OCI-LY3 (cell line): ENCODE measurements around the gene PHLDA1.

Experiments used
- H2AFZ ChIP-seq: fragments of 200-600, 300-600 bp; shearing (Covaris generic); 2 replicates; pipeline ENCODE4 v1.6.0; 2014; ENCODE audit warnings: antibody characterized with exemption, low read depth, low read length
- H3K27ac ChIP-seq: fragments of 200-600, 300-600 bp; sonication (generic); 2 replicates; pipeline ENCODE4 v1.5.1; 2014; ENCODE audit warnings: mild to moderate bottlenecking, low read length, moderate library complexity, mixed read lengths
- H3K27me3 ChIP-seq: fragments of 200-600, 300-600 bp; sonication (generic); 2 replicates; pipeline ENCODE4 v1.6.1; 2014; ENCODE audit warnings: low read depth, low read length, mixed read lengths
- H3K36me3 ChIP-seq: fragments of 200-600, 300-600 bp; sonication (generic); replicated peaks from 2 replicates; pipeline ENCODE3; 2014; ENCODE audit warnings: low read depth, low read length, mixed read lengths
- H3K4me1 ChIP-seq: fragments of 300-600, 200-600 bp; sonication (generic); 2 replicates; pipeline ENCODE4 v1.6.1; 2014; ENCODE audit warnings: low read length, mixed read lengths
- H3K4me2 ChIP-seq: fragments of 200-600, 300-600 bp; sonication (generic); 2 replicates; pipeline ENCODE4 v1.6.1; 2014; ENCODE audit warnings: low read length, mixed read lengths
- H3K4me3 ChIP-seq: fragments of 300-600, 200-600 bp; sonication (generic); 2 replicates; pipeline ENCODE4 v1.5.1; 2014; ENCODE audit warnings: antibody characterized with exemption, mild to moderate bottlenecking, low read length, moderate library complexity
- H3K79me2 ChIP-seq: fragments of 300-600, 200-600 bp; shearing (Covaris generic); 2 replicates; pipeline ENCODE4 v1.6.1; 2014; ENCODE audit warnings: mild to moderate bottlenecking, low read length, mixed read lengths
- H3K9ac ChIP-seq: fragments of 300-600, 200-600 bp; shearing (Covaris generic); 2 replicates; pipeline ENCODE4 v1.6.0; 2014; ENCODE audit warnings: mild to moderate bottlenecking, low read length, moderate library complexity
- H3K9me3 ChIP-seq: fragments of 200-600, 300-600 bp; shearing (Covaris generic); 2 replicates; pipeline ENCODE4 v1.6.1; 2014; ENCODE audit warnings: low read length, mixed read lengths; ENCODE audit not compliant: insufficient read depth
- H4K20me1 ChIP-seq: fragments of 200-600, 300-600 bp; sonication (generic); 2 replicates; pipeline ENCODE4 v1.6.1; 2016; ENCODE audit warnings: low read length, mixed read lengths; ENCODE audit not compliant: insufficient read depth
- EZH2phosphoT487 ChIP-seq: fragments of 200-600 bp; shearing (Covaris generic); IDR thresholded peaks from 2 replicates; pipeline ENCODE4 v1.6.1; 2018; ENCODE audit warnings: antibody characterized with exemption, mixed run types, low read depth
- TF ChIP-seq, protein P1 (sequence below): fragments of 200-600, 300-600 bp; sonication (generic); IDR thresholded peaks from 2 replicates; pipeline ENCODE4 v1.5.1; 2014; ENCODE audit warnings: antibody characterized with exemption, low read length, low read depth

Gene PHLDA1

DNA sequence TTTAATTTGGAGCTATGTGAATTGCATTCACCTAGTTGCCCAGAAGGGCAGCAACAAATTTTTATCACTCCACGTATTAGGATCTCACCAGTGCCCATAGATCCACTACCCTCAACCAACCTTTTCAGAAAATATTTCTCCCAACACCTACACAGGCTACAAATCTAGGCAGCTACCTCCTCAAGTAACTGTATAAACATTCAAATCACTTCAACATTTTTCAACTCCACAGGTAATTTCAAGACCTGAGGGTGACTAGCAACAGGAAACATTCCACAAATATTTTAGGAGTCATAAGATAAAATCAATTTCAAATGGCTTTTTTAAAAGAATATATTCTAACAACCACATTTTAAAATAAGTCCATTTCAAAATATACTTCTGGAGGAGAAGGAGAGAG is 12.9 kb downstream of the PHLDA1 start:
- TF ChIP-seq, protein P1, sequence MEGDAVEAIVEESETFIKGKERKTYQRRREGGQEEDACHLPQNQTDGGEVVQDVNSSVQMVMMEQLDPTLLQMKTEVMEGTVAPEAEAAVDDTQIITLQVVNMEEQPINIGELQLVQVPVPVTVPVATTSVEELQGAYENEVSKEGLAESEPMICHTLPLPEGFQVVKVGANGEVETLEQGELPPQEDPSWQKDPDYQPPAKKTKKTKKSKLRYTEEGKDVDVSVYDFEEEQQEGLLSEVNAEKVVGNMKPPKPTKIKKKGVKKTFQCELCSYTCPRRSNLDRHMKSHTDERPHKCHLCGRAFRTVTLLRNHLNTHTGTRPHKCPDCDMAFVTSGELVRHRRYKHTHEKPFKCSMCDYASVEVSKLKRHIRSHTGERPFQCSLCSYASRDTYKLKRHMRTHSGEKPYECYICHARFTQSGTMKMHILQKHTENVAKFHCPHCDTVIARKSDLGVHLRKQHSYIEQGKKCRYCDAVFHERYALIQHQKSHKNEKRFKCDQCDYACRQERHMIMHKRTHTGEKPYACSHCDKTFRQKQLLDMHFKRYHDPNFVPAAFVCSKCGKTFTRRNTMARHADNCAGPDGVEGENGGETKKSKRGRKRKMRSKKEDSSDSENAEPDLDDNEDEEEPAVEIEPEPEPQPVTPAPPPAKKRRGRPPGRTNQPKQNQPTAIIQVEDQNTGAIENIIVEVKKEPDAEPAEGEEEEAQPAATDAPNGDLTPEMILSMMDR = no peak
- TF ChIP-seq EZH2phosphoT487 = no peak
- H3K9ac ChIP-seq = no peak overlapping the region
- no peaks in the 10 kb centered on the region for H4K20me1 ChIP-seq
- no peak overlapping the region for H3K4me2 ChIP-seq
- no peaks in the 10 kb centered on the region for H3K36me3 ChIP-seq
- peaks cover 10% of the 10 kb centered on the region for H3K4me1 ChIP-seq
- no peak overlapping the region for H3K27ac ChIP-seq
- H3K79me2 ChIP-seq = no peaks in the 10 kb centered on the region
- no peaks in the 10 kb centered on the region for H3K9me3 ChIP-seq
- H2AFZ ChIP-seq = no peak overlapping the region
- 0 out of 2 replicates have a peak, but pooled peaks cover 3% of the 10 kb centered on the region for H3K27me3 ChIP-seq
- H3K4me3 ChIP-seq = no peak overlapping the region

DNA sequence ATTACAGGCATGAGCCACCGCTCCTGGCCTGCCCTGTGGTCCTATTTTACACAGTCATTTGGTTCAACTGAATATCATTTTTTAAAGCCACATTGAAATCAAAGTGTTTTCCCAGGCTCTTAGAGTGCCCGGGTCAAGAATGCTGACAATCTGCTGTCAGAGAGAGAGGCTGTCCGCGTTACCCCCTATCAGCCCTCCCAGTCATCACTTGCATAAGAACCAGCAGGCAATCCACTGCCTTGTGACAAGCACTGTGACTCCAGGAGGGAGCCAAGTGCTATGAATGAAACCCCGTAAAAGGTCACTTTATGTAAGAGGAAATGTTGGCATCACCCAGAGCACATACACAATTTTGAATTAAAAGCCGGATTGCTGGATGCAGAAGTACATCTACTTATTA is 13.5 kb downstream of the PHLDA1 start:
- Histone ChIP-seq H2AFZ (no peak overlapping the region), H3K4me2 (no peak overlapping the region), H3K27me3 (0 out of 2 replicates have a peak, but pooled peaks cover 3% of the 10 kb centered on the region), H4K20me1 (no peaks in the 10 kb centered on the region), H3K36me3 (no peaks in the 10 kb centered on the region), H3K4me1 (peaks cover 10% of the 10 kb centered on the region), H3K79me2 (no peaks in the 10 kb centered on the region), H3K27ac (no peak overlapping the region), H3K9me3 (no peaks in the 10 kb centered on the region), H3K9ac (no peak overlapping the region), H3K4me3 (no peak overlapping the region)
- TF ChIP-seq, protein P1 = no peak
- TF ChIP-seq EZH2phosphoT487 = no peak

DNA sequence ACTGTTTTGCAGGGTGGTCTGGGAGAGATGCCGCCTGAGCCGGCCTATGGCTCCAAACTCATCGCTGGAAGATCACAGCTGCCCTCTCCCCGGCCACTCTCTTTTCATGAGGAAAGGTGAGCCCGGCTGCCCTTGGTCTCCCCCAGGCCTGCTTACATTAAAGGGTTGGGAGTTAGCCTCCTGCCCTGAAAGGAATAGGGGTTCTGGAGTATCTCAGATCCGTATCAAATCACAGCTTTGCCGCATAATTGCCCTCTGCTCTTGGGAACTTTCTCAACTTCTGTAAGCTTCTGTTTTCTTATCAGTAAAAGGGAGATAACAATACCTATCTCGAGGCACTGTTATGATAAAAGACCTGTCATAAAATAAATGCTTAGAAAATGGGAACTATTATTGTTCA is 17.6 kb downstream of the PHLDA1 start:
- H3K27ac ChIP-seq = no peak overlapping the region

DNA sequence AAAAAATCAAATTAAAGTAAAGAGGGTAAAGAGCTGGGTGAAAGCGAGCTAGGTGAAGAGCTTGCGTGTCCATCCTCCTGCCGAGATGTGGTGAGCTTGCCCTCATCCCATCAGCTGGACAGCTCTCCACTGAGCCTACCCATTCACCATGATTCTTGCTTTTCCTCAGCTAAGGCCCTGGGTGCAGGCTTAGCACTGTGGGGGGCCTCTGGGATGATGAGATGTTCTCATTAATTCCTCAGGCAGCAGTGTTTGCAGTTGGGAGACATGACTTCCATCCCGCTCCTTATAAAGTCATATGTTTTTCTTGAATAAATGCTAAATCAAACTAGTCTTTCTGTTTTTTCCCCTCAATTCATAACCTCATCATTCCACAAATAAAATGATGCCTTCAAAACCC is 18.0 kb downstream of the PHLDA1 start:
- no peak overlapping the region for H3K27ac ChIP-seq

More for the DNA sequence above, 17.6 kb downstream of the PHLDA1 start:
- H3K4me2 ChIP-seq = no peak overlapping the region
- H4K20me1 ChIP-seq = no peaks in the 10 kb centered on the region
- no peaks in the 10 kb centered on the region for H3K9me3 ChIP-seq
- TF ChIP-seq, protein P1 = no peak
- no peak for TF ChIP-seq EZH2phosphoT487
- no peak overlapping the region for H3K4me3 ChIP-seq
- H2AFZ ChIP-seq = no peak overlapping the region
- H3K27me3 ChIP-seq = 0 out of 2 replicates have a peak, but pooled peaks cover 3% of the 10 kb centered on the region
- no peak overlapping the region for H3K9ac ChIP-seq
- no peaks in the 10 kb centered on the region for H3K79me2 ChIP-seq
- H3K36me3 ChIP-seq = no peaks in the 10 kb centered on the region
- no peaks in the 10 kb centered on the region for H3K4me1 ChIP-seq

More for the DNA sequence above, 18.0 kb downstream of the PHLDA1 start:
- Histone ChIP-seq H4K20me1 (no peaks in the 10 kb centered on the region), H3K9ac (no peak overlapping the region), H3K4me2 (no peak overlapping the region), H3K4me3 (no peak overlapping the region), H3K9me3 (no peaks in the 10 kb centered on the region), H2AFZ (no peak overlapping the region), H3K79me2 (no peaks in the 10 kb centered on the region), H3K36me3 (no peaks in the 10 kb centered on the region), H3K27me3 (0 out of 2 replicates have a peak, but pooled peaks cover 3% of the 10 kb centered on the region), H3K4me1 (no peaks in the 10 kb centered on the region)
- TF ChIP-seq EZH2phosphoT487 = no peak
- TF ChIP-seq, protein P1 = no peak
